Adrenal gland (tissue), 5 donors: ENCODE results near the gene CIAO3.

Experiments
- POLR2A ChIP-seq, 2 donors: fragments of 450-650 bp; IDR thresholded peaks; one replicate each; pipeline ENCODE4 v1.6.1; 2017; ENCODE audit warnings: antibody characterized with exemption in 2 of 2, mild to moderate bottlenecking in 2 of 2, moderate library complexity in 1 of 2
- TF ChIP-seq, protein P1 (sequence below), 6 experiments: fragments of 450-650 bp in 4 of 6; fragments of 200-600 bp in 2 of 6; sonication (generic) in 1 of 6; IDR thresholded peaks; 1 replicate in 5 of 6; 2 replicates in 1 of 6; pipeline versions ENCODE4 v1.5.1 to v1.8.0; 2016 to 2021; ENCODE audit warnings: antibody characterized with exemption in 6 of 6, mild to moderate bottlenecking in 2 of 6, moderate library complexity in 1 of 6
- donor health status: DM: no; HTN: no; CAD: no.

DNA sequence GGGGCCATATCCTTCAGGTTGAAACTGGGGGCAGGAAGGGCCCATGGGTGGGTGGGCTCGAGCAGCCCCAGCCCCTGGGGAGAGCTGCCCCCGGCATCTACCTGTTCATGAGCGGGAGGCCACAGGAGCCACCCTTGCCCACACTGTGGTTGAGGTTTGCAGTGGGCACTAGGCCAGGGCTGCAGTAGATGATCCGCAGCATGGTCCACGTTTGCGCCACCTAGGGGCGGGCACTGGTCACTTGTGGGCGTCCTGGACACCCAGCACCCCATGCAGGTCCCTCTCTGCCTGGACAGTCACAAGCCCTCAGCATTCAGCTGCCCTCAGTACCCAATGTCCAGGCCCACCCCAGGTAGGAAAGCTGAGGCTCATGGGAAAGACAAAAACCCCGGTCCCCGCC, 54.8 kb downstream of the CIAO3 start:
- TF ChIP-seq, protein P1, sequence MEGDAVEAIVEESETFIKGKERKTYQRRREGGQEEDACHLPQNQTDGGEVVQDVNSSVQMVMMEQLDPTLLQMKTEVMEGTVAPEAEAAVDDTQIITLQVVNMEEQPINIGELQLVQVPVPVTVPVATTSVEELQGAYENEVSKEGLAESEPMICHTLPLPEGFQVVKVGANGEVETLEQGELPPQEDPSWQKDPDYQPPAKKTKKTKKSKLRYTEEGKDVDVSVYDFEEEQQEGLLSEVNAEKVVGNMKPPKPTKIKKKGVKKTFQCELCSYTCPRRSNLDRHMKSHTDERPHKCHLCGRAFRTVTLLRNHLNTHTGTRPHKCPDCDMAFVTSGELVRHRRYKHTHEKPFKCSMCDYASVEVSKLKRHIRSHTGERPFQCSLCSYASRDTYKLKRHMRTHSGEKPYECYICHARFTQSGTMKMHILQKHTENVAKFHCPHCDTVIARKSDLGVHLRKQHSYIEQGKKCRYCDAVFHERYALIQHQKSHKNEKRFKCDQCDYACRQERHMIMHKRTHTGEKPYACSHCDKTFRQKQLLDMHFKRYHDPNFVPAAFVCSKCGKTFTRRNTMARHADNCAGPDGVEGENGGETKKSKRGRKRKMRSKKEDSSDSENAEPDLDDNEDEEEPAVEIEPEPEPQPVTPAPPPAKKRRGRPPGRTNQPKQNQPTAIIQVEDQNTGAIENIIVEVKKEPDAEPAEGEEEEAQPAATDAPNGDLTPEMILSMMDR (IDR thresholded peaks at IDR 0.05) = peak; percentile 15 to 45 (median 34)
- TF ChIP-seq POLR2A (IDR thresholded peaks at IDR 0.05) = no peak
